ENCODE measurements around the gene CREB3L1. TPM values are rescaled to one million over a fixed set of nuclear protein-coding genes. Genes with fewer than 3 reads are reported as not detected.

CREB3L1 gene
- total RNA-seq, 4 donors from 2014 or later, result 35.8 to 50.7 (median 41.6) TPM

DNA sequence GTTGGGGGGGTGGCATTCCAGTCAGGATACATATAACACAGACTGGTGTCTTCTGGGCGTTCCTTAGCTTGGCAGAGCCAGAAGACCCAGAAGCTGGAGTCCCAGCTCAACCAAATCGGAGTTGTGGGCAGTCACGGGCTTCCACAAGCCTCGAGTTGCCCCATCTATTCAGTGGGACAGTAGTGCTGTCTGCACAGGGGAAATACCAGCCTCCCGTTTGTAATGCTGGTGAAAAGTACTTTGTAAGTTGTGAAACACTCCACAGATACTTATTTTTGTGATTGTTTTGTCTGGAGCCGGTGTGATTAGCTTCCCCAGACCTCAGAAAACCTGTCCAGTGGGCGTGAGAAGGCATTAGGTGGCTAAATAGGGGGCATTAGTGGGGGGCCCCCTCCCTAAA lies 83.4 kb downstream of the CREB3L1 start:
- intact Hi-C loops (cut with DNase I; ENCODE audit: low total_unique reads), result no loop called here
- in situ Hi-C loops (cut with MboI; ENCODE audit: low pct_ligation_motif_present in 1 of 4, low pct_unique_long_range_greater_than_20kb in 1 of 4, low sequenced_read_pairs in 3 of 4), result no loop called here
- peak overlapping the region; percentile 67 to 80 (median 74) for H3K27ac ChIP-seq
- no peak for DNase-seq
- no peak for TF ChIP-seq POLR2AphosphoS5 (IDR thresholded peaks at IDR 0.05)
- no peak for TF ChIP-seq EP300 (IDR thresholded peaks at IDR 0.05; ENCODE audit: low read depth)
- TF ChIP-seq, protein P1, sequence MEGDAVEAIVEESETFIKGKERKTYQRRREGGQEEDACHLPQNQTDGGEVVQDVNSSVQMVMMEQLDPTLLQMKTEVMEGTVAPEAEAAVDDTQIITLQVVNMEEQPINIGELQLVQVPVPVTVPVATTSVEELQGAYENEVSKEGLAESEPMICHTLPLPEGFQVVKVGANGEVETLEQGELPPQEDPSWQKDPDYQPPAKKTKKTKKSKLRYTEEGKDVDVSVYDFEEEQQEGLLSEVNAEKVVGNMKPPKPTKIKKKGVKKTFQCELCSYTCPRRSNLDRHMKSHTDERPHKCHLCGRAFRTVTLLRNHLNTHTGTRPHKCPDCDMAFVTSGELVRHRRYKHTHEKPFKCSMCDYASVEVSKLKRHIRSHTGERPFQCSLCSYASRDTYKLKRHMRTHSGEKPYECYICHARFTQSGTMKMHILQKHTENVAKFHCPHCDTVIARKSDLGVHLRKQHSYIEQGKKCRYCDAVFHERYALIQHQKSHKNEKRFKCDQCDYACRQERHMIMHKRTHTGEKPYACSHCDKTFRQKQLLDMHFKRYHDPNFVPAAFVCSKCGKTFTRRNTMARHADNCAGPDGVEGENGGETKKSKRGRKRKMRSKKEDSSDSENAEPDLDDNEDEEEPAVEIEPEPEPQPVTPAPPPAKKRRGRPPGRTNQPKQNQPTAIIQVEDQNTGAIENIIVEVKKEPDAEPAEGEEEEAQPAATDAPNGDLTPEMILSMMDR (IDR thresholded peaks at IDR 0.05), result no peak
- no peak for TF ChIP-seq POLR2A (IDR thresholded peaks at IDR 0.05)
- whole genome bisulfite sequencing, 2 donors (ENCODE audit: low coverage in 1 of 2), result 65% methylated on average over 7 of the region's 7 CpGs; no CpG with 5 or more reads in 1 of the 2 donors
- H3K9me3 ChIP-seq, result no peaks in the 10 kb centered on the region
- H3K4me1 ChIP-seq, result peaks cover 17 to 46% (median 25%) of the 10 kb centered on the region in 4 donors
- no peaks in the 10 kb centered on the region for H3K27me3 ChIP-seq
- no peaks in the 10 kb centered on the region for H3K36me3 ChIP-seq
- peak overlapping the region in 2 of 4 donors; percentile 24 to 40 for H3K4me3 ChIP-seq

- in situ Hi-C loops (cut with MboI; ENCODE audit: low pct_ligation_motif_present in 1 of 4, low pct_unique_long_range_greater_than_20kb in 1 of 4, low sequenced_read_pairs in 3 of 4) (no loop called here), intact Hi-C loops (cut with DNase I; ENCODE audit: low total_unique reads) (no loop called here)
- no peaks in the 10 kb centered on the region for H3K27me3 ChIP-seq
- peak overlapping the region; percentile 9 to 40 (median 18) for H3K4me3 ChIP-seq
- 48 to 63% methylated on average over 2 to 26 of the region's 26 CpGs for WGBS, 2 donors (ENCODE audit: low coverage in 1 of 2)
- peaks cover 17 to 46% (median 25%) of the 10 kb centered on the region in 4 donors for H3K4me1 ChIP-seq
- no peaks in the 10 kb centered on the region for H3K9me3 ChIP-seq
- H3K36me3 ChIP-seq, result no peaks in the 10 kb centered on the region
- TF ChIP-seq, protein P1 (IDR thresholded peaks at IDR 0.05), result no peak
- no peak for TF ChIP-seq EP300 (IDR thresholded peaks at IDR 0.05; ENCODE audit: low read depth)
- TF ChIP-seq POLR2A (IDR thresholded peaks at IDR 0.05), result peak; percentile 26
- peak in 2 of 3 donors; percentile 32 for TF ChIP-seq POLR2AphosphoS5 (IDR thresholded peaks at IDR 0.05)
- H3K27ac ChIP-seq, result peak overlapping the region; percentile 67 to 80 (median 74)
- DNase-seq, result peak; percentile 56
Measured at GRCh38 chr11:46361283-46362155, 84.1 kb downstream of the CREB3L1 start.

- WGBS, 2 donors (ENCODE audit: low coverage in 1 of 2), result 83% methylated on average over 15 of the region's 20 CpGs; no CpG with 5 or more reads in 1 of the 2 donors
- peaks cover 22 to 41% (median 26%) of the 10 kb centered on the region in 4 donors for H3K4me1 ChIP-seq
- H3K36me3 ChIP-seq, result no peaks in the 10 kb centered on the region
- in situ Hi-C loops (cut with MboI; ENCODE audit: low pct_ligation_motif_present in 1 of 4, low pct_unique_long_range_greater_than_20kb in 1 of 4, low sequenced_read_pairs in 3 of 4), result no loop called here
- H3K4me3 ChIP-seq, result peak overlapping the region in 3 of 4 donors; percentile 9 to 40 (median 24)
- H3K27me3 ChIP-seq, result no peaks in the 10 kb centered on the region
- TF ChIP-seq EP300 (IDR thresholded peaks at IDR 0.05; ENCODE audit: low read depth) (no peak), POLR2A (IDR thresholded peaks at IDR 0.05) (no peak), POLR2AphosphoS5 (IDR thresholded peaks at IDR 0.05) (no peak)
- TF ChIP-seq, protein P1 (IDR thresholded peaks at IDR 0.05), result no peak
- no peaks in the 10 kb centered on the region for H3K9me3 ChIP-seq
- peak overlapping the region; percentile 67 to 80 (median 74) for H3K27ac ChIP-seq
- intact Hi-C loops (cut with DNase I; ENCODE audit: low total_unique reads), result no loop called here
- DNase-seq, result no peak
Measured at GRCh38 chr11:46362156-46363030, 84.9 kb downstream of the CREB3L1 start.

GRCh38 chr11:46363031-46363407 lies 85.6 kb downstream of the CREB3L1 start:
- H3K36me3 ChIP-seq, result no peaks in the 10 kb centered on the region
- in situ Hi-C loops (cut with MboI; ENCODE audit: low pct_ligation_motif_present in 1 of 4, low pct_unique_long_range_greater_than_20kb in 1 of 4, low sequenced_read_pairs in 3 of 4), result no loop called here
- H3K27ac ChIP-seq, result peak overlapping the region; percentile 67 to 80 (median 74)
- peaks cover 23 to 37% (median 27%) of the 10 kb centered on the region in 4 donors for H3K4me1 ChIP-seq
- WGBS, 2 donors (ENCODE audit: low coverage in 1 of 2), result 76% methylated on average over 9 of the region's 9 CpGs; no CpG with 5 or more reads in 1 of the 2 donors
- no peaks in the 10 kb centered on the region for H3K27me3 ChIP-seq
- no peaks in the 10 kb centered on the region for H3K9me3 ChIP-seq
- TF ChIP-seq EP300 (IDR thresholded peaks at IDR 0.05; ENCODE audit: low read depth), result no peak
- TF ChIP-seq, protein P1 (IDR thresholded peaks at IDR 0.05), result no peak
- TF ChIP-seq POLR2A (IDR thresholded peaks at IDR 0.05), result no peak
- TF ChIP-seq POLR2AphosphoS5 (IDR thresholded peaks at IDR 0.05), result no peak
- DNase-seq, result no peak
- intact Hi-C loops (cut with DNase I; ENCODE audit: low total_unique reads), result no loop called here
- no peak overlapping the region for H3K4me3 ChIP-seq

All from transverse colon (tissue), 4 donors.